HUES48 (cell line): ENCODE data around the gene FEM1A.
"Not testable (repeated sequence)": the region's sequence is repeated elsewhere in the genome, so short reads cannot be mapped to it uniquely, and the experiment has no call there.

Experiments used
- H3K27ac ChIP-seq: one replicate; pipeline ENCODE4 v1.7.0; 2013; ENCODE audit warnings: low read depth, low read length, inconsistent platforms
- H3K27me3 ChIP-seq: 2 replicates; pipeline ENCODE4 v1.6.1; 2013; ENCODE audit warnings: mild to moderate bottlenecking, low read length; ENCODE audit not compliant: control insufficient read depth, insufficient read depth
- H3K36me3 ChIP-seq: 2 replicates; pipeline ENCODE4 v1.6.1; 2013; ENCODE audit warnings: low read length; ENCODE audit not compliant: control insufficient read depth, insufficient read depth
- H3K4me1 ChIP-seq: 2 replicates; pipeline ENCODE4 v1.6.1; 2013; ENCODE audit warnings: mild to moderate bottlenecking, low read length; ENCODE audit not compliant: control insufficient read depth, insufficient read depth
- H3K4me3 ChIP-seq: 2 replicates; pipeline ENCODE4 v1.5.1; 2013; ENCODE audit warnings: mild to moderate bottlenecking, low read depth, low read length
- H3K9ac ChIP-seq: 2 replicates; pipeline ENCODE4 v1.6.1; 2013; ENCODE audit warnings: mild to moderate bottlenecking, low read depth, low read length, moderate library complexity
- H3K9me3 ChIP-seq: 2 replicates; pipeline ENCODE4 v1.6.1; 2013; ENCODE audit warnings: low read length; ENCODE audit not compliant: control insufficient read depth, insufficient read depth

The FEM1A gene

GRCh38 chr19:4816202-4816949, 24.8 kb downstream of the FEM1A start:
- Histone ChIP-seq H3K4me3 (no peak overlapping the region), H3K4me1 (no peaks in the 10 kb centered on the region), H3K27ac (no peak overlapping the region), H3K27me3 (peaks cover 12% of the 10 kb centered on the region), H3K36me3 (no peaks in the 10 kb centered on the region), H3K9me3 (no peaks in the 10 kb centered on the region), H3K9ac (no peak overlapping the region)

- Histone ChIP-seq H3K27me3 (peaks cover 12% of the 10 kb centered on the region), H3K36me3 (no peaks in the 10 kb centered on the region), H3K9me3 (no peaks in the 10 kb centered on the region), H3K4me1 (no peaks in the 10 kb centered on the region), H3K4me3 (no peak overlapping the region), H3K9ac (no peak overlapping the region), H3K27ac (no peak overlapping the region)
Observed at GRCh38 chr19:4816950-4817278, 25.4 kb downstream of the FEM1A start.

GRCh38 chr19:4817467-4818277, 26.1 kb downstream of the FEM1A start:
- Histone ChIP-seq H3K4me3 (no peak overlapping the region), H3K9ac (no peak overlapping the region), H3K27me3 (peaks cover 12% of the 10 kb centered on the region), H3K36me3 (no peaks in the 10 kb centered on the region), H3K27ac (no peak overlapping the region), H3K9me3 (no peaks in the 10 kb centered on the region), H3K4me1 (no peaks in the 10 kb centered on the region)

- Histone ChIP-seq H3K9me3 (no peaks in the 10 kb centered on the region), H3K4me3 (no peak overlapping the region), H3K27me3 (peaks cover 9% of the 10 kb centered on the region), H3K27ac (no peak overlapping the region), H3K36me3 (no peaks in the 10 kb centered on the region), H3K4me1 (no peaks in the 10 kb centered on the region), H3K9ac (no peak overlapping the region)
Observed at GRCh38 chr19:4821265-4821664, 29.7 kb downstream of the FEM1A start.

GRCh38 chr19:4822354-4822753, 30.8 kb downstream of the FEM1A start:
- H3K4me1 ChIP-seq, H3K36me3 ChIP-seq, H3K9me3 ChIP-seq, H3K4me3 ChIP-seq, H3K27ac ChIP-seq, H3K27me3 ChIP-seq, H3K9ac ChIP-seq: not testable (repeated sequence)

- Histone ChIP-seq H3K27ac (no peak overlapping the region), H3K27me3 (no peaks in the 10 kb centered on the region)
Observed at GRCh38 chr19:4823577-4823976, 32.0 kb downstream of the FEM1A start.

GRCh38 chr19:4829001-4829712, 37.6 kb downstream of the FEM1A start:
- Histone ChIP-seq H3K9me3 (no peaks in the 10 kb centered on the region), H3K4me3 (no peak overlapping the region), H3K27ac (no peak overlapping the region), H3K36me3 (no peaks in the 10 kb centered on the region), H3K4me1 (no peaks in the 10 kb centered on the region), H3K9ac (no peak overlapping the region), H3K27me3 (peaks cover 16% of the 10 kb centered on the region)

More at GRCh38 chr19:4823577-4823976, 32.0 kb downstream of the FEM1A start:
- H3K4me1 ChIP-seq = no peaks in the 10 kb centered on the region
- no peak overlapping the region for H3K9ac ChIP-seq
- no peaks in the 10 kb centered on the region for H3K9me3 ChIP-seq
- no peaks in the 10 kb centered on the region for H3K36me3 ChIP-seq
- no peak overlapping the region for H3K4me3 ChIP-seq

- no peaks in the 10 kb centered on the region for H3K9me3 ChIP-seq
- no peaks in the 10 kb centered on the region for H3K36me3 ChIP-seq
- H3K27ac ChIP-seq = no peak overlapping the region
- no peaks in the 10 kb centered on the region for H3K4me1 ChIP-seq
- no peak overlapping the region for H3K4me3 ChIP-seq
- H3K27me3 ChIP-seq = peaks cover 16% of the 10 kb centered on the region
- H3K9ac ChIP-seq = no peak overlapping the region
Observed at GRCh38 chr19:4830332-4830731, 38.8 kb downstream of the FEM1A start.

GRCh38 chr19:4830768-4831265, 39.3 kb downstream of the FEM1A start:
- Histone ChIP-seq H3K9me3 (no peaks in the 10 kb centered on the region), H3K4me1 (no peaks in the 10 kb centered on the region), H3K27me3 (peaks cover 16% of the 10 kb centered on the region), H3K4me3 (peak overlapping the region; percentile 64; the same call in 1 of the 2 replicates), H3K9ac (no peak overlapping the region), H3K36me3 (no peaks in the 10 kb centered on the region), H3K27ac (no peak overlapping the region)

GRCh38 chr19:4831304-4831978, 39.9 kb downstream of the FEM1A start, which contains the start of gene TICAM1:
Gene TICAM1, minus strand, starts transcription at chr19:4831712. Its CDS starts 13,335 bp downstream, at chr19:4818377.
- Histone ChIP-seq H3K27me3 (peaks cover 16% of the 10 kb centered on the region), H3K36me3 (no peaks in the 10 kb centered on the region), H3K27ac (no peak within 1 kb of the TSS), H3K4me1 (no peaks in the 10 kb centered on the region), H3K4me3 (peak within 1 kb of the TSS; percentile 64), H3K9me3 (no peaks in the 10 kb centered on the region), H3K9ac (no peak within 1 kb of the TSS)
